ENCODE data around the gene WT1.

- no peak for TF ChIP-seq CTCF (IDR thresholded peaks at IDR 0.05)
- TF ChIP-seq POLR2AphosphoS5 (IDR thresholded peaks at IDR 0.05) = no peak
- TF ChIP-seq EP300 (IDR thresholded peaks at IDR 0.05) = no peak
- no peak for TF ChIP-seq POLR2A (IDR thresholded peaks at IDR 0.05)
These were observed 68.7 kb downstream of the WT1 start for GRCh38 chr11:32366666-32367065.
